H7 (cell line): ENCODE results near the gene GJC1. TPM values are rescaled to one million over a fixed set of nuclear protein-coding genes. Genes with fewer than 3 reads are reported as not detected.

Experiments
- DNase-seq: peaks from one replicate; pipeline ENCODE4 v3.0.0; 2012
- H3K27me3 ChIP-seq: 2 replicates; pipeline ENCODE4 v1.6.0; 2011; ENCODE audit warnings: mild to moderate bottlenecking, low read length; ENCODE audit not compliant: control insufficient read depth, insufficient read depth
- H3K36me3 ChIP-seq: replicated peaks from 2 replicates; pipeline ENCODE4 v1.5.1; 2011; ENCODE audit warnings: low read length; ENCODE audit not compliant: control insufficient read depth, insufficient read depth
- H3K4me3 ChIP-seq: 2 replicates; pipeline ENCODE4 v1.5.1; 2011; ENCODE audit warnings: low read depth, mild to moderate bottlenecking, control low read depth, low read length, moderate library complexity; ENCODE audit not compliant: insufficient read depth
- total RNA-seq: library from RNA; depleted of rRNA; stranded (reverse); fragments of >200 nt; shearing (Covaris generic); gene quantifications from 2 replicates; pipeline ENCODE4 v1.2.3, GENCODE V29; 2014

GJC1 gene
- total RNA-seq, 1 experiment from 2014 or later: 23.1 TPM

DNA sequence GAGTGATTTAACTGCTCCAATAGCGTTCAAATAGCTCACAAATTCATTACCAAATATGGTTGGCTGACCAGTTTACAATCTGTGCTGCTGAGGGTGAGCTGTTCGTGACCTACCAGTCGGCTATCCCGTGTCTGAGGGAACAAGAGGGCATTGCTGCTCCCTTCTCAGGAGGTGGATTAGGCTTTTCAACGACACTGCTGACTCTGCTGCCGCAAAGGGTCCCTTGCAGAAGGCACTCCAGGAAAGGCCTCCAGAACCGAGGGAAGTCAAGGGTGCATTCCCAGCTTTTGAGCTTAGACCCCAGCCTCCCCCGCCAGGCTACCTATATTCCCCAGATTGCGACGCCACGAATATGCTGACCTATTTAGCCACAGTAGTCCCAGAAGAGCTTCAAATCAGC lies 32.3 kb downstream of the GJC1 start:
- DNase-seq: no peak
- Histone ChIP-seq H3K27me3 (no peaks in the 10 kb centered on the region), H3K4me3 (no peak overlapping the region), H3K36me3 (peaks cover 11% of the 10 kb centered on the region)

DNA sequence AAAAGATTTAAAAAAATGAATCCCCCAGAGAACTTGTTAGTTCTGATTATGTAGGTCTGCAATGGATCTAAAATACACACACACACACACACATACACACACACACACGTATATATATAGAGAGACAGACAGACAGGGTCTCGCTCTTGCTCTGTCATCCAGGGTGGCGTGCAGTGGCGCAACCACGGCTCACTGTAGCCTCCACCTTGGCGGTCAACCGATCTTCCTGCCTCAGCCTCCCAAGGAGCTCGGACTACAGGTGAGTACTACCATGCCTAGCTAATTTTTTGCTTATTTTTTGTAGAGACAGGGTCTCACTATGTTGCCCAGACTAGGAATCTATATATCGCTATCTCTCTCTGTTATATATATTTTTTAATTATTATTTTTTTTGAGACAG lies 33.4 kb downstream of the GJC1 start:
- Histone ChIP-seq H3K4me3 (no peak overlapping the region), H3K36me3 (peaks cover 8% of the 10 kb centered on the region), H3K27me3 (no peaks in the 10 kb centered on the region)
- DNase-seq: no peak

DNA sequence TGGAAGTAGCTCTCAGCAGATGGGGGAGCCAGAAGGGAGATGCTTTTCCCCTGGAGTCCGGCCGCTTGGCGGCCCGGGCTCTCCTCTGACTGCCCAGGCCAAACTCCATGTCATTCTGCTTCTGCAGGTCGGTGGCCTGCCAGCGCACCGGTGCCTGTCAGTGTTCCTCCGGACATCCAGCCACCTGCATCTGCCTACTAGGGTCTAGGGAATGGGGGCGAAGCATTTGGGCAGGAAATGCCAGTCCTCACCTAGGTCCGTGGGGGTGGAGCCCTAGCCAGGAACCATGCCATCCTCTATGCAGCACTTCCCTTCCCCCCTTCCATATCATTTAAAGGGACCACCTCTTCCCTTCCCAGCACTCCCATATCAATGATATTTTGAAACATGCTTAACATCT lies 34.2 kb downstream of the GJC1 start:
- Histone ChIP-seq H3K4me3 (no peak overlapping the region), H3K36me3 (peaks cover 5% of the 10 kb centered on the region; the same call in 1 of the 2 replicates), H3K27me3 (no peaks in the 10 kb centered on the region)
- DNase-seq: no peak

DNA sequence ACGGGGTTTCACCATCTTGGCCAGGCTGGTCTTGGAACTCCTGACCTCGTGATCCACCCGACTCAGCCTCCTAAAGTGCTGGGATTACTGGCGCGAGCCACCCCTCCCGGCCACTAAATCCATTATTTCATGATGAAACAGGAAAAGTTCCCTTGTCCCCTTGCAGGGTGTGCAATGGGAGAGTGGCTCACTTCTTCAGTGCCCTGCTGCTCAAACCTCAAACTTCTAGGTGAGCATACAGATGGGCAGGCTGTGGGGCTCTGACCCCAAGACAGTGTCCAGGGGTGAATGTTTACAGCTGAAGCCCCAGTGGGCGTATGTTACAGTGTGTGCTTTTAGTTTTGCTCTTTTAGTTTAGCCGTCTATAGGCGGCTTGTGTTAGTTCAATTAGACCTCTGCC lies 34.7 kb downstream of the GJC1 start:
- no peak for DNase-seq

DNA sequence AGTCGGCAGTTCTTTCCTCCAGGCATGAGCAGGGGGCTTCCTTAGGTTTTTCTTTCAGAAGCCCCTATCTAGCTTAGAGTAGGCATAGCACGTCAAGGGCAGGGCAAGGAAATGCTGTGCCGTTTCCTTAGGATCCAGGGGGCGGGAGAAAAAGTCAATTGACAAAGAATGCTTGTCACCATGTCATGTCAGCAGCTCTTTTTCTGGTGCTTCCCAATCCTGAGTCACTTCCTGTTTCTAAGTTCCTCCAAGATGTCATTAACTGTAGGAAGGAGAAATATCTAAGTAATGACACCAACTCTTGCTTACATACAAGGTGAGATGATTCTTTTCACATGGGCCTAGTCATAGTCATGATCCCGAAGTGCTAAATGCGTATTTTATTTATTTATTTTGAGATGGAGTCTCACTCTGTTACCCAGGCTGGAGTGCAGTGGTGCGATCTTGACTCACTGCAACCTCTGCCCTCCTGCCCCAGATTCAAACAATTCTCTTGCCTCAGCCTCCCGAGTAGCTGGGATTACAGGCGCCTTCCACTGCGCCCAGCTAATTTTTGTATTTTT lies 35.2 kb downstream of the GJC1 start:
- H3K27me3 ChIP-seq: no peaks in the 10 kb centered on the region
- peak; percentile 29 for DNase-seq
- H3K36me3 ChIP-seq: peaks cover 5% of the 10 kb centered on the region; the same call in 1 of the 2 replicates
- H3K4me3 ChIP-seq: no peak overlapping the region

More for the DNA sequence above, 34.7 kb downstream of the GJC1 start:
- no peak overlapping the region for H3K4me3 ChIP-seq
- H3K27me3 ChIP-seq: no peaks in the 10 kb centered on the region
- peaks cover 5% of the 10 kb centered on the region; the same call in 1 of the 2 replicates for H3K36me3 ChIP-seq

DNA sequence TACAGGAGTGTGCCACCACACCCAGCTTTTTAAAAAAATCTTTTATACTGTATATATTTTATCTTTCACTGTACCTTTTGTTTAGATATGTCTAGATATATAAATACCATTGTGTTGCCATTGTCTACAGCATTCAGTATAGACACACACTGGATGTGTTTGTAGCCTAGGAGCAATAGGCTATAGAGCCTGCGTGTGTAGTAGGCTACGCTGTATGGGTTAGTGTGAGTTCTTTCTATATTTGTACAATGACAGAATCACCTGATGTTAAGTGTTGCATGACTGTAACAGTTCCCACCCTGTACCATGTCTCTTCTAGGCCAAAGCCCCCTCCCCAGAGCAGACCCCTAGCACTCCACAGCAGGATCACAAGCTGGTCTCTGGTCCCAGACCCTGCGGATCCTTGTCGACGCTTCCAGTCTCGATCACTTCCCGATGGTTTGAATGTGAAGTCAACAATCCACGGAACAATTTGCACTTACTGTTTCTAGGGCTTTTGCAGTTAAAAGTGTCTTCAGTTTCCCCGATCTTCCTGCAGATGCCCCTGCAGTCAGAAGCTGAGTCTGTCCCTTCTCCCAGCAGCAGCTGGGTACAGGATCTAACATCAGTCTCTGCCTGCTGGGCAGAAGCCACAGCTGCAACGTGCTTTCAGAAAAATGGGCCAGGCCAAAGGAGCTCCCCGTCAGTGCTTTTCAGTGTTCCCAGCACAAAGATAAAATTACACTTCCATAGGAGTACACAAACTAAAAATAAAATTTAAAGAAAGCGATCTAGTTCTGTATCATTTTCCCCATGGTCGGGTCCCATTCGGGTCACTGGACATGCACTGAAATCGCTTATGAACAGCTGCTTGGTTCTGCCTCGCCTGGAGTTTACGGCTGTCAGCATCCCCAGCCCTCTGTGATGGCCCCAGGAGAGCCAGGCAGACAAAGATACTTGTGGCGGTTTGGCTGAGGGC lies 35.9 kb downstream of the GJC1 start:
- Histone ChIP-seq H3K27me3 (no peaks in the 10 kb centered on the region), H3K36me3 (peaks cover 4% of the 10 kb centered on the region; the same call in 1 of the 2 replicates), H3K4me3 (no peak overlapping the region)
- no peak for DNase-seq

DNA sequence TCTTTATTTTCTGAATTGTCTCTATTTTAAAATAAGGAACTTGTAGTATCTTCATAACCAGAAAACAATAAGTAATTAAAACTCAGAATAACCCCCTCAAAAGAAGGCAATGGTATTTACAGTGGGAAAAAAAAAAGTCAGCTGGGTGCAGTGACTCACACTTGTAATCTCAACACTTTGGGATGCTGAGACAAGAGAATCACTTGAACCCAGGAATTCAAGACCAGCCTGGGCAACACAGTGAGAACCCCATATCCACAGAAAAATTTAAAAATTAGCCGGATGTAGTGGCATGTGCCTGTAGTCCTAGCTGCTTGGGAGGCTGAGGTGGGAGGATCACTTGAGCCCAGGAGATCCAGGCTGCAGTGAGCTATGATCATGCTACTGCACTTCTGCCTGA lies 37.8 kb downstream of the GJC1 start:
- no peaks in the 10 kb centered on the region for H3K27me3 ChIP-seq
- no peak for DNase-seq
- H3K36me3 ChIP-seq: peaks cover under 1% of the 10 kb centered on the region; the same call in 1 of the 2 replicates
- H3K4me3 ChIP-seq: no peak overlapping the region

DNA sequence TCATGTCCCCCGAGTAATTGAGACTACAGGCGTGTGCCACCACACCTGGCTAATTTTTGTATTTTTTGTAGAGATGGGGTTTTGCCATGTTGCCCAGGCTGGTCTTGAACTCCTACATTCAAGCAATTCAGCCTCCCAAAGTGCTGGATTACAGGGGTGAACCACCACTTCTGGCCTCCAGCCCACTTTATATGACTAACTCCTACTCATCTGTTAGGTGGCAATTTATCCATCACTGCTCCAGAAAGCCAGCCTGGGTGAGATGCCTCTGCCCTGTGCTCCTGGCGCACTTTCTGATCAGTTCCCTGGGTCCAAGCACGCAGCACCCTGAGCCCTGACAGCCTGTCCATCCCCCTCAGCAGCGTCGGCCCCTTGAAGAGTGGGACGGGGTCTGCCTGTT lies 41.9 kb downstream of the GJC1 start:
- Histone ChIP-seq H3K4me3 (no peak overlapping the region), H3K27me3 (no peaks in the 10 kb centered on the region), H3K36me3 (no peaks in the 10 kb centered on the region)
- DNase-seq: no peak

DNA sequence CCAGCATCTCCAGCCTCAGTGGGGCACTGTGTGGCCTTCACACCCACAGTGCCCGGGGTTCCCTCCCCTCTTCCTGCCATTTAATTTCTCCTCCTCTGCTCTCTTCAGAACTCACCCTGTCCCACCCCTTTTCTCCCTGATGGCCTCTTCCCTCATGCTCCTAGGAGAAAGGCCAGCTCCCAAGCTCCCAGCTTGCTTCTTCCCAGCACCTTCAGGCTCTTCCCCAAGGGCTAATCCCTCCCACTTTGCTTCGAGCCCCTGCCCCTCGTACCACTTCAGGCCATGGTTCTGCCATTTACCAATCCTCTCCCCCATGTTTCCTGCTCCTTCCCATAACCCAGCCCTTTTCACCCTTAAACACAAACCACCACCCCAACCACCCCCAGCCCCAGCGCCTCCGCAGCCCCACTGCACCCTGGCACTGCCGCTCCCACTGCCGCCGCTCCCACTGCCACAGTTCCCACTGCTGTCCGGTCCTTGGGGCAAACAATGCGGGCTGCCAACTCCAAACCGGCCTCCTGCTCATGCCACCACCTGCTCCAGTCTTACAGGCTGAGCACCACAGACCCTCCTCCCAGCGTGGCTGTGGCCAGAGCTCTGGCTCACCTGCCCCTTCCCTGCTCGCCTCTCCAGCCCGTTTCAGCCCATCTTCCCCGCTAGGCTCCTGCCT lies 42.7 kb downstream of the GJC1 start:
- H3K4me3 ChIP-seq: no peak overlapping the region
- H3K36me3 ChIP-seq: no peaks in the 10 kb centered on the region
- no peaks in the 10 kb centered on the region for H3K27me3 ChIP-seq
- peak; percentile 52 for DNase-seq

DNA sequence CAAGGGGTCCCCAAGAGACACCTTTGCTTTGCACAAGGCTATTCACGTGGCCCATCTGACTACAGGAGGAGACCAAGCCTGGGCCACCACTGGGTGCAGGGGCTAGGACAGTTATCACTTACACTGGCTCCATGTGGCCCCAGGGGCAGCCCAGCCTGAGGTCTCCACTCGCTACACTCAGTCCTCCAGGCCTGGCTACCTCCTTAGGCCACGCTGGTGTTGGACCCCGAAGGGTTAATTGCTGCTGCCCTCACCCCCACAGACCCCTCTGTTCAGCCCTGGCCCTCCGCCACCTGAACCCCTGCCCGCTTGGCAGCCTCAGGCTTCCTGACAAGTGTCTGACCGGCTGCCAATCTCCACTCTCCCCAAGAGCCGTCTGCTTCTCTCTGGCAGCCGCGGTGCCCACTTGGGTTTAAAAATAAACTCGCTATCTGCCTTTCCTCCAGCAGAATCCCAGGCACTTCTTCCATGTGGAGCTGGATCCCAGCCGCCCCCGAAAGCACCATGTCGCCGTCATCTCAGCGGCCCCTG lies 43.5 kb downstream of the GJC1 start:
- no peaks in the 10 kb centered on the region for H3K36me3 ChIP-seq
- no peaks in the 10 kb centered on the region for H3K27me3 ChIP-seq
- no peak overlapping the region for H3K4me3 ChIP-seq
- DNase-seq: no peak

DNA sequence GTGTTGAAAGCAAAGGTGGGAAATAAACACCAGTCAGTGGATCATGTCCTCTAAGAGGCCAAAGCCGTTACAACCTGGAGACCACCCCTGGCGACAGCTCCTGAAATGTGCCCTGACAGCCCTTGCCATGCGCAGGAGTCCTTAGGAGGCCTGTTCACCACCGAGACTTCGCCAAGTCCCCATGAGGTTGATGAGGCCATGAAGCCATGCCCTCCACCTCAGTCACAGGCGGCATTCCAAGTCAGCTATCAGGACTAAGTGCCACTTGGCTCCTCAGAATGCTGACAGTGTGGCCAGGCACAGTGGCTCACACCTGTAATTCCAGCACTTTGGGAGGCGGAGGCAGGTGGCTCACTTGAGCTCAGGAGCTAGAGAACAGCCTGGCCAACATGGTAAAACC lies 44.2 kb downstream of the GJC1 start:
- DNase-seq: no peak
- H3K4me3 ChIP-seq: no peak overlapping the region
- no peaks in the 10 kb centered on the region for H3K36me3 ChIP-seq
- no peaks in the 10 kb centered on the region for H3K27me3 ChIP-seq

DNA sequence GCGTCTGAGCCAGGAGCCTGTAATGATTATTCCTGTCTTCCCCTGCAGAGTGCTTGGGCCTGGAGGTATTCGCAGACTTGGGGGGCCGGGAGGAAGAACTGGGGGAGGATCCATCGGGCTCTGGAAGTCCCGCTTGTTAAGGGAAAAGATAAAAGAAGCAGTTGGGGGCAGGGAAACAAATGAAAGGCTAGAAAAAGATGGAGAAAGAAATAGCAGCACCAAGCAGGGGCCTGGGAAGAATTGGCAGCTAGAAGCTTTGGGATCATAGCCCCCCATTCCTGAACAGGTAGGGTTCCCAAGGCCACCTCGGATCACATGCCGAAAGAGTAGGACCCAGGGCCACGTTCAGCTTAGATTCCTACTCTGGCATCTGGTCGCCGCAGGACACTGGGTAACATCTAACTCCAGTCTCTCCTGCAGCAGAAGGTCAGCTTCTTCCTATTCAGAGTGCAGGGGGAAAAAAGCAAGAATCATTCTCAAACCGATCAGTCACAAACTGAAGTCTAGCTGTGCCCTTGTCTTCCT lies 47.7 kb downstream of the GJC1 start:
- peak; percentile 79 for DNase-seq

DNA sequence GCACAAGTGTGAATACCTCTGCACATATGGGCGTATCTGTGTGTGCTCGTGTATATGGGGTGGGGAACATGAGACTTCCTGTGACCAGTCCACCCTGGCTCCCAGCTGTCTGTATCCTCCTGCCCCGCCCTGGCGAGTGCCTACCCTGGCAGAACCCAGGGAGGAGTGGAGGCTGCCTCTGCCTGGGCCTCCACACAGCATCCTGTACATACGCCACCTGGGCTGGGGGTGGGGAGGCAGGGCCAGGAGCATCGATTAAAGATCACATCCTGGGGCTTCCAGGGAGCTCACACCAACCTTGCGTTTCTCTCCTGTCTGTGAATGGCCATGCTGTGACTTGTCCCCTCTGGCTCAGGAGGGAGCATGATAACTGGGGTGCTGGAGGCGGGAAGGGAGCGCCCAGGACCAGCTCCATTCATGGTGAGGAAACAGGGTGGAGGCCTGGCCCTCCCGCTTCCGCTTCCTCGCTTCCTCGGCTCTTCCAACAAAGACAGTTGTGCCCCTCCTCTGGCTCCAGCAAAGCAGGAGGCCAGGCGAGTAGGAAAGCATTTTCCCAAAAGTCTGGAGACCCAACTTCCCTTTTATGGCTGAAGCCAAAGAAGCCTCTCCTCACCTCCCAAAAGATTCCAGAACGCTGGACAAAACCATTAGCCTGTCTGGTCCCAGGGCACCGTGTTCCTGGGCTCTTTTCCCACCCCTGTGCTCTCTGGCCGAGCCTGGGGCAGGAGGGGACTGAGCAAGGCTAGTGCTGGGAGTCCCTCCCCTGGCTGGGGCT lies 48.3 kb downstream of the GJC1 start:
- Histone ChIP-seq H3K27me3 (peaks cover 10% of the 10 kb centered on the region), H3K4me3 (no peak overlapping the region), H3K36me3 (no peaks in the 10 kb centered on the region)
- DNase-seq: peak; percentile 48

More for the DNA sequence above, 47.7 kb downstream of the GJC1 start:
- Histone ChIP-seq H3K27me3 (peaks cover 3% of the 10 kb centered on the region), H3K36me3 (no peaks in the 10 kb centered on the region), H3K4me3 (no peak overlapping the region)
